ENCODE measurements around the gene C1orf35. TPM values are rescaled to one million over a fixed set of nuclear protein-coding genes. Genes with fewer than 3 reads are reported as not detected.

C1orf35 gene
- total and polyA plus RNA-seq, 9 of the 15 experiments (the other 6 are each of a cell fraction or from before 2014, with no cell fraction given) = 3.2 to 48.7 (median 12.5) TPM

- TF ChIP-seq PATZ1 (CRISPR knock-in tag; IDR thresholded peaks at IDR 0.05; ENCODE audit: borderline replicate concordance) (no peak), MED1 (CRISPR knock-in tag; IDR thresholded peaks at IDR 0.05; ENCODE audit: borderline replicate concordance) (no peak), CREB3L1 (IDR thresholded peaks at IDR 0.05; ENCODE audit: borderline replicate concordance, low read depth) (no peak; the same call in none of the 2 replicates), PHTF2 (CRISPR knock-in tag; IDR thresholded peaks at IDR 0.05) (no peak), ZBTB2 (IDR thresholded peaks at IDR 0.05) (no peak), SMC3 (conservative IDR thresholded peaks at IDR 0.05; ENCODE audit: insufficient read depth, low read depth, low read length) (no peak), SIRT6 (IDR thresholded peaks at IDR 0.05; ENCODE audit: low read depth, low read length) (no peak), ILF3 (IDR thresholded peaks at IDR 0.05; ENCODE audit: borderline replicate concordance) (no peak), CTCFL (IDR thresholded peaks at IDR 0.05; ENCODE audit: borderline replicate concordance, insufficient read depth, low read depth, low read length, poor library complexity, severe bottlenecking) (no peak), NRF1 (conservative IDR thresholded peaks at IDR 0.05 in 1 of 2, IDR thresholded peaks at IDR 0.05 in 1 of 2) (0 out of 4 replicates have a peak, but pooled peaks have one; percentile 6 to 27), ZBTB49 (CRISPR knock-in tag; IDR thresholded peaks at IDR 0.05; ENCODE audit: borderline replicate concordance) (0 out of 2 replicates have a peak, but pooled peaks have one; percentile 69), ZNF146 (CRISPR knock-in tag; IDR thresholded peaks at IDR 0.05; ENCODE audit: unreplicated experiment) (no peak), ZBTB1 (CRISPR knock-in tag; IDR thresholded peaks at IDR 0.05; ENCODE audit: borderline replicate concordance, low read depth) (peak; percentile 65; the same call in 1 of the 2 replicates), ADNP (tag; IDR thresholded peaks at IDR 0.05) (no peak), RBFOX2 (IDR thresholded peaks at IDR 0.05; ENCODE audit: low read depth, low read length) (peak; percentile 87)
Observed at GRCh38 chr1:228082918-228083870, 19.9 kb downstream of the C1orf35 start (continued).
